ENCODE results near the gene FBXW10B.
"Not testable (repeated sequence)": the region's sequence is repeated elsewhere in the genome, so short reads cannot be mapped to it uniquely, and the experiment has no call there.

The FBXW10B gene

GRCh38 chr17:15642014-15642413 lies 22.5 kb upstream of the FBXW10B start:
- DNase-seq (ENCODE audit: low spot score): not testable (repeated sequence)

GRCh38 chr17:15630930-15631453 lies 11.5 kb upstream of the FBXW10B start:
- not testable (repeated sequence) for DNase-seq (ENCODE audit: low spot score)

- not testable (repeated sequence) for DNase-seq (ENCODE audit: low spot score)
Measured at GRCh38 chr17:15629991-15630390, 10.5 kb upstream of the FBXW10B start.

GRCh38 chr17:15623661-15624209 lies 4.2 kb upstream of the FBXW10B start:
- not testable (repeated sequence) for DNase-seq (ENCODE audit: low spot score)

- not testable (repeated sequence) for DNase-seq (ENCODE audit: low spot score)
Measured at GRCh38 chr17:15623255-15623654, 3.8 kb upstream of the FBXW10B start.

- not testable (repeated sequence) for DNase-seq (ENCODE audit: low spot score)
Measured at GRCh38 chr17:15622124-15622523, 2.6 kb upstream of the FBXW10B start.

GRCh38 chr17:15616828-15617227 lies 2.7 kb downstream of the FBXW10B start:
- not testable (repeated sequence) for DNase-seq (ENCODE audit: low spot score)

GRCh38 chr17:15615850-15616249 lies 3.7 kb downstream of the FBXW10B start:
- not testable (repeated sequence) for DNase-seq (ENCODE audit: low spot score)

- not testable (repeated sequence) for DNase-seq (ENCODE audit: low spot score)
Measured at GRCh38 chr17:15613111-15613510, 6.4 kb downstream of the FBXW10B start.

GRCh38 chr17:15592960-15593359 lies 26.5 kb downstream of the FBXW10B start:
- DNase-seq (ENCODE audit: low spot score): not testable (repeated sequence)

- DNase-seq (ENCODE audit: low spot score): not testable (repeated sequence)
Measured at GRCh38 chr17:15591986-15592385, 27.5 kb downstream of the FBXW10B start.

- DNase-seq (ENCODE audit: low spot score): not testable (repeated sequence)
Measured at GRCh38 chr17:15590844-15591243, 28.7 kb downstream of the FBXW10B start.

- DNase-seq (ENCODE audit: low spot score): not testable (repeated sequence)
Measured at GRCh38 chr17:15589544-15590536, 29.7 kb downstream of the FBXW10B start.

GRCh38 chr17:15588017-15588416 lies 31.5 kb downstream of the FBXW10B start:
- not testable (repeated sequence) for DNase-seq (ENCODE audit: low spot score)

- DNase-seq (ENCODE audit: low spot score): not testable (repeated sequence)
Measured at GRCh38 chr17:15583313-15583712, 36.2 kb downstream of the FBXW10B start.

- DNase-seq (ENCODE audit: low spot score): not testable (repeated sequence)
Measured at GRCh38 chr17:15581462-15581861, 38.0 kb downstream of the FBXW10B start.

- DNase-seq (ENCODE audit: low spot score): not testable (repeated sequence)
Measured at GRCh38 chr17:15576848-15577247, 42.7 kb downstream of the FBXW10B start.

- DNase-seq (ENCODE audit: low spot score): not testable (repeated sequence)
Measured at GRCh38 chr17:15574660-15575059, 44.8 kb downstream of the FBXW10B start.

- not testable (repeated sequence) for DNase-seq (ENCODE audit: low spot score)
Measured at GRCh38 chr17:15573870-15574269, 45.6 kb downstream of the FBXW10B start.

Measured in left forelimb (tissue), 1 donor.